ENCODE measurements around the gene GALK1. TPM values are rescaled to one million over a fixed set of nuclear protein-coding genes. Genes with fewer than 3 reads are reported as not detected.

Gene GALK1
- total and polyA plus RNA-seq, 9 of the 15 experiments (the other 6 are each of a cell fraction or from before 2014, with no cell fraction given) = 0.45 to 51.6 (median 17.4) TPM

DNA sequence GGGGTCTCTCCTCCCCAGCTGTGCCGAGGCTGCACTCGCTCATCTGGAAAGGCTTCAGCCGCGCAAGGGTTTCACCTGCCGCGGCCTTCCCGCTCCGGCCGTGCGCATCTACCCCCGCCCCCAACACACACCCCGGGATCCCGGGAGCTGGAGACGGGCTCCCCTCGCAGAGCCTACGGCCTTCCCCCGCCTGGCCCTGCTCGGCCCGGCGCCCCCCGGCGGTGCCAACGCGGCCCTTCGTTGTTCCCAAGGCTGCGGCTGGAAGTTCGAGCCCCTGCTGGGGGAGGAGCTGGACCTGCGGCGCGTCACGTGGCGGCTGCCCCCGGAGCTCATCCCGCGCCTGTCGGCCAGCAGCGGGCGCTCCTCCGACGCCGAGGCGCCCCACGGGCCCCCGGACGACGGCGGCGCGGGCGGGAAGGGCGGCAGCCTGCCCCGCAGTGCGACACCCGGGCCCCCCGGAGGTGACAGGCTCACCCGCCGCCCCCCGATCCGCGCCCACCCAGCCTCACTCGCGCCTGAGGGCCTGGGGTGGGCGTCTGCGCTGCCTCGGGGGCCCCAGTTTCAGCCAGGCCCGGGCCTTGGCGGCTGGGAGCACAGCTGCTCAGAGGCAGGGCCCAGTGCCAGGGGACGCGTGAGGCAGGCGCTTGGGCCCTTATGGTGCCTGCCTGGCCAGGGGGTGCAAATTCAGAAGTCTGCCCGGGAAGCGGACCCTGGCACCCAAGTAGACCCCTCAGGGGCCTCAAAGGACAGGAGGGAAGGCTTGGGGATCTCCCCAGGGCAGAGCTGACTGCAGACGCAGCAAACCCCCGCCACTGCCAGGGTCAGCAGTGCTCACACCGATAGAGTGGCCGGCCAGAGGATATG is 11.2 kb downstream of the GALK1 start (continued):
- TF ChIP-seq, protein P1, sequence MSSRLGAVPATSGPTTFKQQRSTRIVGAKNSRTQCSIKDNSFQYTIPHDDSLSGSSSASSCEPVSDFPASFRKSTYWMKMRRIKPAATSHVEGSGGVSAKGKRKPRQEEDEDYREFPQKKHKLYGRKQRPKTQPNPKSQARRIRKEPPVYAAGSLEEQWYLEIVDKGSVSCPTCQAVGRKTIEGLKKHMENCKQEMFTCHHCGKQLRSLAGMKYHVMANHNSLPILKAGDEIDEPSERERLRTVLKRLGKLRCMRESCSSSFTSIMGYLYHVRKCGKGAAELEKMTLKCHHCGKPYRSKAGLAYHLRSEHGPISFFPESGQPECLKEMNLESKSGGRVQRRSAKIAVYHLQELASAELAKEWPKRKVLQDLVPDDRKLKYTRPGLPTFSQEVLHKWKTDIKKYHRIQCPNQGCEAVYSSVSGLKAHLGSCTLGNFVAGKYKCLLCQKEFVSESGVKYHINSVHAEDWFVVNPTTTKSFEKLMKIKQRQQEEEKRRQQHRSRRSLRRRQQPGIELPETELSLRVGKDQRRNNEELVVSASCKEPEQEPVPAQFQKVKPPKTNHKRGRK (tag; IDR thresholded peaks at IDR 0.05) = no peak
- TF ChIP-seq SMAD3 (CRISPR knock-in tag; conservative IDR thresholded peaks at IDR 0.05) (no peak), KAT2B (IDR thresholded peaks at IDR 0.05; ENCODE audit: low read depth, low read length) (no peak), NR4A1 (CRISPR knock-in tag; IDR thresholded peaks at IDR 0.05) (no peak), NR4A1 (tag; IDR thresholded peaks at IDR 0.05) (peak; percentile 77), MLX (CRISPR knock-in tag; conservative IDR thresholded peaks at IDR 0.05) (no peak), ELF1 (tag; IDR thresholded peaks at IDR 0.05) (no peak), HMGN3 (IDR thresholded peaks at IDR 0.05; ENCODE audit: borderline replicate concordance, extremely low read depth, insufficient read length, low read depth, low read length) (peak; percentile 47), ARID4B (CRISPR knock-in tag; IDR thresholded peaks at IDR 0.05) (peak; percentile 87), ZNF395 (CRISPR knock-in tag; IDR thresholded peaks at IDR 0.05) (no peak)
- TF ChIP-seq, protein P2, sequence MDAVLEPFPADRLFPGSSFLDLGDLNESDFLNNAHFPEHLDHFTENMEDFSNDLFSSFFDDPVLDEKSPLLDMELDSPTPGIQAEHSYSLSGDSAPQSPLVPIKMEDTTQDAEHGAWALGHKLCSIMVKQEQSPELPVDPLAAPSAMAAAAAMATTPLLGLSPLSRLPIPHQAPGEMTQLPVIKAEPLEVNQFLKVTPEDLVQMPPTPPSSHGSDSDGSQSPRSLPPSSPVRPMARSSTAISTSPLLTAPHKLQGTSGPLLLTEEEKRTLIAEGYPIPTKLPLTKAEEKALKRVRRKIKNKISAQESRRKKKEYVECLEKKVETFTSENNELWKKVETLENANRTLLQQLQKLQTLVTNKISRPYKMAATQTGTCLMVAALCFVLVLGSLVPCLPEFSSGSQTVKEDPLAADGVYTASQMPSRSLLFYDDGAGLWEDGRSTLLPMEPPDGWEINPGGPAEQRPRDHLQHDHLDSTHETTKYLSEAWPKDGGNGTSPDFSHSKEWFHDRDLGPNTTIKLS (IDR thresholded peaks at IDR 0.05; ENCODE audit: borderline replicate concordance, low read depth) = peak; percentile 72; the same call in 1 of the 2 replicates
- TF ChIP-seq, protein P3, sequence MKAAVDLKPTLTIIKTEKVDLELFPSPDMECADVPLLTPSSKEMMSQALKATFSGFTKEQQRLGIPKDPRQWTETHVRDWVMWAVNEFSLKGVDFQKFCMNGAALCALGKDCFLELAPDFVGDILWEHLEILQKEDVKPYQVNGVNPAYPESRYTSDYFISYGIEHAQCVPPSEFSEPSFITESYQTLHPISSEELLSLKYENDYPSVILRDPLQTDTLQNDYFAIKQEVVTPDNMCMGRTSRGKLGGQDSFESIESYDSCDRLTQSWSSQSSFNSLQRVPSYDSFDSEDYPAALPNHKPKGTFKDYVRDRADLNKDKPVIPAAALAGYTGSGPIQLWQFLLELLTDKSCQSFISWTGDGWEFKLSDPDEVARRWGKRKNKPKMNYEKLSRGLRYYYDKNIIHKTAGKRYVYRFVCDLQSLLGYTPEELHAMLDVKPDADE (conservative IDR thresholded peaks at IDR 0.05; ENCODE audit: control insufficient read depth, low read depth, low read length) = 0 out of 2 replicates have a peak, but pooled peaks have one; percentile 5
- TF ChIP-seq, protein P4, sequence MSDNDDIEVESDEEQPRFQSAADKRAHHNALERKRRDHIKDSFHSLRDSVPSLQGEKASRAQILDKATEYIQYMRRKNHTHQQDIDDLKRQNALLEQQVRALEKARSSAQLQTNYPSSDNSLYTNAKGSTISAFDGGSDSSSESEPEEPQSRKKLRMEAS (CRISPR knock-in tag; IDR thresholded peaks at IDR 0.05) = peak; percentile 94

All from K562 (cell line).